Fibroblast of lung (primary cell): ENCODE data around the gene MAN2B2. TPM values are rescaled to one million over a fixed set of nuclear protein-coding genes. Genes with fewer than 3 reads are reported as not detected.

Experiments used
- DNase-seq, 2 donors: peaks; one replicate each; pipeline versions ENCODE4 v3.0.0 to v3.0.0-alpha.2; 2010; ENCODE audit warnings: low read depth in 2 of 2
- H2AFZ ChIP-seq: 2 replicates; pipeline ENCODE4 v1.5.1; 2012; ENCODE audit warnings: low read length, control low read depth, inconsistent platforms
- H3K27ac ChIP-seq: 2 replicates; pipeline ENCODE4 v1.5.1; 2011; ENCODE audit warnings: low read length, control low read depth; ENCODE audit not compliant: insufficient read depth
- H3K27me3 ChIP-seq: 2 replicates; pipeline ENCODE4 v1.5.1; 2011; ENCODE audit warnings: mild to moderate bottlenecking, low read length; ENCODE audit not compliant: control insufficient read depth, insufficient read depth
- H3K36me3 ChIP-seq: 2 replicates; pipeline ENCODE4 v1.5.1; 2011; ENCODE audit warnings: low read length; ENCODE audit not compliant: control insufficient read depth, insufficient read depth
- H3K4me1 ChIP-seq: 2 replicates; pipeline ENCODE4 v1.5.1; 2011; ENCODE audit warnings: low read length; ENCODE audit not compliant: control insufficient read depth, insufficient read depth; ENCODE audit errors: extremely low read depth
- H3K4me2 ChIP-seq: 2 replicates; pipeline ENCODE4 v1.5.1; 2011; ENCODE audit warnings: low read length, control low read depth; ENCODE audit not compliant: insufficient read depth; ENCODE audit errors: extremely low read depth
- H3K4me3 ChIP-seq, 4 experiments: fragments of 200-600 bp in 1 of 4; sonication (generic) in 1 of 4; replicated peaks in 1 of 4; 2 replicates each; pipeline ENCODE4 v1.5.1; 2011 to 2016; ENCODE audit warnings: low read length in 4 of 4, low read depth in 3 of 4, mild to moderate bottlenecking in 3 of 4, control low read depth in 2 of 4, inconsistent platforms in 1 of 4, mixed read lengths in 1 of 4; ENCODE audit not compliant: insufficient read depth in 1 of 4; ENCODE audit errors: control extremely low read depth in 1 of 4
- H3K79me2 ChIP-seq: 2 replicates; pipeline ENCODE4 v1.5.1; 2012; ENCODE audit warnings: mild to moderate bottlenecking, low read length, inconsistent platforms; ENCODE audit not compliant: control insufficient read depth, insufficient read depth
- H3K9ac ChIP-seq: 2 replicates; pipeline ENCODE4 v1.5.1; 2011; ENCODE audit warnings: mild to moderate bottlenecking, low read length, control low read depth; ENCODE audit not compliant: insufficient read depth
- H3K9me3 ChIP-seq: 2 replicates; pipeline ENCODE4 v1.5.1; 2012; ENCODE audit warnings: low read depth, low read length; ENCODE audit not compliant: control insufficient read depth, insufficient read depth
- H4K20me1 ChIP-seq: 2 replicates; pipeline ENCODE4 v1.5.1; 2011; ENCODE audit warnings: low read length; ENCODE audit not compliant: control insufficient read depth, insufficient read depth; ENCODE audit errors: extremely low read depth
- CTCF ChIP-seq, 2 donors: IDR thresholded peaks in 1 of 2; conservative IDR thresholded peaks in 1 of 2; 1 replicate in 1 of 2; 2 replicates in 1 of 2; pipeline ENCODE4 v1.5.1; 2011 to 2012; ENCODE audit warnings: low read length in 2 of 2, control low read depth in 1 of 2, inconsistent platforms in 1 of 2, low read depth in 1 of 2, mild to moderate bottlenecking in 1 of 2
- EZH2 ChIP-seq: IDR thresholded peaks from 2 replicates; pipeline ENCODE4 v1.5.1; 2012; ENCODE audit warnings: low read length, control low read depth, mild to moderate bottlenecking; ENCODE audit errors: missing control alignments
- polyA plus RNA-seq, 2 donors: library from polyadenylated mRNA; depleted of rRNA in 1 of 2; stranded (reverse) in 1 of 2; unstranded in 1 of 2; fragments of >200 nt; gene quantifications; 2 replicates each; pipeline ENCODE4 v1.2.1, GENCODE V29; 2011 to 2012; ENCODE audit warnings: missing spikeins in 1 of 2
- total RNA-seq: library from RNA; depleted of rRNA; stranded (reverse); fragments of >200 nt; gene quantifications from 2 replicates; pipeline ENCODE4 v1.2.1, GENCODE V29; 2014

Gene MAN2B2
- total and polyA plus RNA-seq, 2 donors (not counting 1 experiment from before 2014, with no cell fraction given), result 19.0 to 27.2 TPM

GRCh38 chr4:6620296-6620695, 45.3 kb downstream of the MAN2B2 start:
- DNase-seq, result no peak
- no peaks in the 10 kb centered on the region for H3K9me3 ChIP-seq
- no peaks in the 10 kb centered on the region for H3K4me1 ChIP-seq
- no peak overlapping the region for H2AFZ ChIP-seq
- H3K79me2 ChIP-seq, result no peaks in the 10 kb centered on the region
- no peaks in the 10 kb centered on the region for H3K27me3 ChIP-seq
- H4K20me1 ChIP-seq, result no peaks in the 10 kb centered on the region
- no peak for TF ChIP-seq EZH2
- no peak for TF ChIP-seq CTCF (conservative IDR thresholded peaks at IDR 0.05 in 1 of 2, IDR thresholded peaks at IDR 0.05 in 1 of 2; ENCODE audit: low read depth in 1 of 2, low read length in 2 of 2)
- H3K27ac ChIP-seq, result no peak overlapping the region
- H3K4me3 ChIP-seq, result no peak overlapping the region
- no peak overlapping the region for H3K9ac ChIP-seq
- no peak overlapping the region for H3K4me2 ChIP-seq
- H3K36me3 ChIP-seq, result peaks cover 4% of the 10 kb centered on the region

GRCh38 chr4:6620891-6621555, 46.0 kb downstream of the MAN2B2 start:
- Histone ChIP-seq H3K9me3 (no peaks in the 10 kb centered on the region), H4K20me1 (no peaks in the 10 kb centered on the region), H3K4me1 (no peaks in the 10 kb centered on the region), H2AFZ (no peak overlapping the region), H3K79me2 (no peaks in the 10 kb centered on the region), H3K4me2 (no peak overlapping the region), H3K4me3 (no peak overlapping the region), H3K27ac (no peak overlapping the region), H3K36me3 (peaks cover 4% of the 10 kb centered on the region), H3K27me3 (no peaks in the 10 kb centered on the region), H3K9ac (no peak overlapping the region)
- TF ChIP-seq CTCF (conservative IDR thresholded peaks at IDR 0.05 in 1 of 2, IDR thresholded peaks at IDR 0.05 in 1 of 2; ENCODE audit: low read depth in 1 of 2, low read length in 2 of 2) (no peak), EZH2 (no peak)
- no peak for DNase-seq

- Histone ChIP-seq H3K9ac (no peak overlapping the region), H2AFZ (no peak overlapping the region), H3K27ac (no peak overlapping the region), H3K27me3 (no peaks in the 10 kb centered on the region), H3K4me3 (no peak overlapping the region), H3K36me3 (peaks cover 3% of the 10 kb centered on the region), H3K79me2 (no peaks in the 10 kb centered on the region), H3K4me2 (no peak overlapping the region), H3K9me3 (no peaks in the 10 kb centered on the region), H4K20me1 (no peaks in the 10 kb centered on the region), H3K4me1 (no peaks in the 10 kb centered on the region)
- DNase-seq, result no peak
- TF ChIP-seq EZH2 (no peak), CTCF (conservative IDR thresholded peaks at IDR 0.05 in 1 of 2, IDR thresholded peaks at IDR 0.05 in 1 of 2; ENCODE audit: low read depth in 1 of 2, low read length in 2 of 2) (no peak)
These were observed 46.6 kb downstream of the MAN2B2 start for GRCh38 chr4:6621556-6621927.
